Kidney epithelial cell (primary cell): ENCODE data around the gene MCCC2. TPM values are rescaled to one million over a fixed set of nuclear protein-coding genes. Genes with fewer than 3 reads are reported as not detected.

Experiments
- DNase-seq: peaks from one replicate; pipeline ENCODE4 v3.0.0-alpha.2; 2010; ENCODE audit warnings: low read depth
- H3K27me3 ChIP-seq: 2 replicates; pipeline ENCODE4 v1.6.0; 2011; ENCODE audit warnings: low read length; ENCODE audit not compliant: control insufficient read depth, insufficient read depth
- H3K36me3 ChIP-seq: 2 replicates; pipeline ENCODE4 v1.5.1; 2011; ENCODE audit warnings: low read length; ENCODE audit not compliant: control insufficient read depth, insufficient read depth
- H3K4me3 ChIP-seq: 2 replicates; pipeline ENCODE4 v1.5.1; 2011; ENCODE audit warnings: low read depth, mild to moderate bottlenecking, control low read depth, low read length
- CTCF ChIP-seq: IDR thresholded peaks from 2 replicates; pipeline ENCODE4 v1.5.1; 2011; ENCODE audit warnings: mild to moderate bottlenecking, moderate library complexity, low read length, control low read depth, inconsistent platforms; ENCODE audit not compliant: insufficient read depth, poor library complexity, severe bottlenecking
- total RNA-seq: library from RNA; depleted of rRNA; stranded (reverse); fragments of >200 nt; gene quantifications from 2 replicates; pipeline ENCODE4 v1.2.3, GENCODE V29; 2015

The MCCC2 gene
- total RNA-seq, 1 donor from 2014 or later, result 44.1 TPM

GRCh38 chr5:71582945-71583584 lies 4.1 kb upstream of the MCCC2 start:
- TF ChIP-seq CTCF, result no peak
- no peak for DNase-seq
- H3K36me3 ChIP-seq, result no peaks in the 10 kb centered on the region
- no peaks in the 10 kb centered on the region for H3K27me3 ChIP-seq
- H3K4me3 ChIP-seq, result no peak overlapping the region

GRCh38 chr5:71586052-71586940 lies 844 bp upstream of the MCCC2 start:
- DNase-seq, result no peak
- Histone ChIP-seq H3K36me3 (no peaks in the 10 kb centered on the region), H3K4me3 (peak overlapping the region; percentile 71), H3K27me3 (no peaks in the 10 kb centered on the region)
- no peak for TF ChIP-seq CTCF

DNA sequence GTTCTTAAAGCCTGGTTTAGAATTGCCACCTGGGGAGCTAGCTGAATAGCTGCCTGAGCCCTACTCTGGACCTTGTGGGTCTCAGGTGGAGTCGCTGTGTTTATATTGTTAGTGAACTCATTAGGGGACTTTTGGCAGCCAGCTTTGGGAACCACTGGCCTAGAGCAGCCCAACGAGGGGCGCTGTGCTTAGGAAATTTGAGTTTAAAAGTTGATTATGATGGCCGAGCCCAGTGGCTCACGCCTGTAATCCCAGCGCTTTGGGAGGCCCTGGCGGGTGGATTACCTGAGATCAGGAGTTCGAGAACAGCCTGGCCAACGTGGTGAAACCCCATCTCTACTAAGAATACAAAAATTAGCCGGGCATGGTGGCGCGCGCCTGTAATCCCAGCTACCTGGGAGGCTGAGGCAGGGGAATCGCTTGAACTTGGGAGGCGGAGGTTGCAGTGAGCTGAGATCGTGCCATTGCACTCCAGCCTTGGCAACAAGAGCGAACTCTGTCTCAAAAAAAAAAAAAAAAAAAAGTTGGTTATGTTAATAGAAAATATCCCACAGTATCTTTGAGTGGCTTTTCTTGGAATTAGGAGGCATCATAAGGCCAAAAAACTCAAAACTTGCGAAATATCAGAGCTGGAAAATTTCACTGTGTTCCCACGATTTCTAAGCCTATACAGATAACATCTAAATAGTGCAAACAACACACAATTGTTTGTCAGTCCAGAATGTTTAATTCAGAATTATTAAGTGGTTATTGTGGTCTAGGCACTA lies 809 bp downstream of the MCCC2 start:
- no peak for DNase-seq
- peak overlapping the region; percentile 71 for H3K4me3 ChIP-seq
- no peaks in the 10 kb centered on the region for H3K27me3 ChIP-seq
- no peak for TF ChIP-seq CTCF
- no peaks in the 10 kb centered on the region for H3K36me3 ChIP-seq

- H3K4me3 ChIP-seq, result no peak overlapping the region
- no peak for DNase-seq
- no peak for TF ChIP-seq CTCF
- no peaks in the 10 kb centered on the region for H3K27me3 ChIP-seq
- no peaks in the 10 kb centered on the region for H3K36me3 ChIP-seq
Measured at GRCh38 chr5:71588533-71588885, 1.4 kb downstream of the MCCC2 start.

GRCh38 chr5:71589903-71590302 lies 2.8 kb downstream of the MCCC2 start:
- no peaks in the 10 kb centered on the region for H3K27me3 ChIP-seq
- no peak overlapping the region for H3K4me3 ChIP-seq
- H3K36me3 ChIP-seq, result no peaks in the 10 kb centered on the region
- no peak for TF ChIP-seq CTCF
- DNase-seq, result no peak
